ENCODE results near the gene ACIN1.

Gene ACIN1

GRCh38 chr14:23093104-23093503, 1.8 kb downstream of the ACIN1 start:
- no peak for DNase-seq
- in situ Hi-C loops (cut with MboI; ENCODE audit: low pct_unique_long_range_greater_than_20kb, low sequenced_read_pairs): no loop called here

- no peak for DNase-seq
- in situ Hi-C loops (cut with MboI; ENCODE audit: low pct_unique_long_range_greater_than_20kb, low sequenced_read_pairs): no loop called here
Measured at GRCh38 chr14:23091294-23092225, 3.4 kb downstream of the ACIN1 start.

- in situ Hi-C loops (cut with MboI; ENCODE audit: low pct_unique_long_range_greater_than_20kb, low sequenced_read_pairs): no loop called here
- DNase-seq: no peak
Measured at GRCh38 chr14:23090254-23090636, 4.7 kb downstream of the ACIN1 start.

GRCh38 chr14:23089498-23090253, 5.3 kb downstream of the ACIN1 start:
- in situ Hi-C loops (cut with MboI; ENCODE audit: low pct_unique_long_range_greater_than_20kb, low sequenced_read_pairs): no loop called here
- DNase-seq: no peak

- DNase-seq: no peak
- in situ Hi-C loops (cut with MboI; ENCODE audit: low pct_unique_long_range_greater_than_20kb, low sequenced_read_pairs): no loop called here
Measured at GRCh38 chr14:23086565-23086964, 8.4 kb downstream of the ACIN1 start.

GRCh38 chr14:23085458-23085857, 9.5 kb downstream of the ACIN1 start:
- DNase-seq: no peak
- in situ Hi-C loops (cut with MboI; ENCODE audit: low pct_unique_long_range_greater_than_20kb, low sequenced_read_pairs): no loop called here

- in situ Hi-C loops (cut with MboI; ENCODE audit: low pct_unique_long_range_greater_than_20kb, low sequenced_read_pairs): no loop called here
- DNase-seq: no peak
Measured at GRCh38 chr14:23080474-23080873, 14.5 kb downstream of the ACIN1 start.

GRCh38 chr14:23079716-23080115, 15.2 kb downstream of the ACIN1 start:
- in situ Hi-C loops (cut with MboI; ENCODE audit: low pct_unique_long_range_greater_than_20kb, low sequenced_read_pairs): no loop called here
- DNase-seq: no peak

GRCh38 chr14:23078692-23079116, 16.2 kb downstream of the ACIN1 start:
- DNase-seq: no peak
- in situ Hi-C loops (cut with MboI; ENCODE audit: low pct_unique_long_range_greater_than_20kb, low sequenced_read_pairs): no loop called here

- in situ Hi-C loops (cut with MboI; ENCODE audit: low pct_unique_long_range_greater_than_20kb, low sequenced_read_pairs): no loop called here
- no peak for DNase-seq
Measured at GRCh38 chr14:23077962-23078361, 17.0 kb downstream of the ACIN1 start.

GRCh38 chr14:23076785-23077408, 18.0 kb downstream of the ACIN1 start:
- DNase-seq: peak; percentile 38
- in situ Hi-C loops (cut with MboI; ENCODE audit: low pct_unique_long_range_greater_than_20kb, low sequenced_read_pairs): no loop called here

GRCh38 chr14:23074906-23075305, 20.0 kb downstream of the ACIN1 start:
- DNase-seq: no peak
- in situ Hi-C loops (cut with MboI; ENCODE audit: low pct_unique_long_range_greater_than_20kb, low sequenced_read_pairs): no loop called here

- in situ Hi-C loops (cut with MboI; ENCODE audit: low pct_unique_long_range_greater_than_20kb, low sequenced_read_pairs): no loop called here
- DNase-seq: no peak
Measured at GRCh38 chr14:23071921-23072539, 22.9 kb downstream of the ACIN1 start.

GRCh38 chr14:23071244-23071920, 23.6 kb downstream of the ACIN1 start:
- in situ Hi-C loops (cut with MboI; ENCODE audit: low pct_unique_long_range_greater_than_20kb, low sequenced_read_pairs): no loop called here
- DNase-seq: peak; percentile 90

- in situ Hi-C loops (cut with MboI; ENCODE audit: low pct_unique_long_range_greater_than_20kb, low sequenced_read_pairs): no loop called here
- DNase-seq: no peak
Measured at GRCh38 chr14:23070262-23071129, 24.4 kb downstream of the ACIN1 start.

- in situ Hi-C loops (cut with MboI; ENCODE audit: low pct_unique_long_range_greater_than_20kb, low sequenced_read_pairs): loop anchor here (10.0 kb wide), 1 partner anchor 85 kb away; the partner anchor contains the start of gene AJUBA
- no peak for DNase-seq
Measured at GRCh38 chr14:23069413-23069806, 25.5 kb downstream of the ACIN1 start.

GRCh38 chr14:23068789-23069412, 26.0 kb downstream of the ACIN1 start:
- in situ Hi-C loops (cut with MboI; ENCODE audit: low pct_unique_long_range_greater_than_20kb, low sequenced_read_pairs): loop anchor here (10.0 kb wide), 1 partner anchor 84 kb away; the partner anchor contains the start of gene AJUBA
- peak; percentile 93 for DNase-seq
